Measurements from ENCODE around the gene CROCC2.

Gene CROCC2

GRCh38 chr2:240875228-240876034 is 30.7 kb upstream of the CROCC2 start:
- no peak for DNase-seq (ENCODE audit: low read depth)

GRCh38 chr2:240876035-240876474 is 30.1 kb upstream of the CROCC2 start:
- no peak for DNase-seq (ENCODE audit: low read depth)

- no peak for DNase-seq (ENCODE audit: low read depth)
Observed at GRCh38 chr2:240876475-240877251, 29.5 kb upstream of the CROCC2 start.

GRCh38 chr2:240877460-240878340 is 28.4 kb upstream of the CROCC2 start:
- DNase-seq (ENCODE audit: low read depth): no peak

DNA sequence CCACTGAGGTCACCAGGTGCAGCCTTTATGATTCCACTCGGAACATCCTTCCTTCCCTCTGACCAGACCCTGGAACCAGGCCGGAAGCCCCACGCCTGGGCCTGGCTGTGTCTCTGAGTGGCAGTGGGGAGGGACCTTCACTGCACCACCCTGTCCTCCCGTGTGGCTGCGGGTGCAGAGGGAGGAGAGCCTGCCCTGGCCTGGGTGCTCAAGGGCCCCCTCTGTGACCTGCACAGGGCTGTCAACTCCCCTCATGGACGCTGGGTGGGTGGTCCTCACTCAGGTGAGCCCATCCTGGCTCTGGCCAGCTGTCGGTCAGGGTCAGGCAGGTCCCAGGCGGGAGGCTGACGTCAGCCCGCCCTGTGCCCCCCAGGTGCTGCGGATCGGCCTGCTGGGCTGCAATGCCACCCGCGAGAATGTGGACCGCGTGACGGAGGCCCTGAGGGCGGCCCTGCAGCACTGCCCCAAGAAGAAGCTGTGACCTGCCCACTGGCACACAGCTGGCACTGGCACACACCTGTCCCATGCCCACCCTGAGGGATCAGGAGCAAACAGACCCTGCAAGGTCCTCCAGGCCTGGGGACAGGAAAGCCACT is 27.7 kb upstream of the CROCC2 start:
- no peak for DNase-seq (ENCODE audit: low read depth)

DNA sequence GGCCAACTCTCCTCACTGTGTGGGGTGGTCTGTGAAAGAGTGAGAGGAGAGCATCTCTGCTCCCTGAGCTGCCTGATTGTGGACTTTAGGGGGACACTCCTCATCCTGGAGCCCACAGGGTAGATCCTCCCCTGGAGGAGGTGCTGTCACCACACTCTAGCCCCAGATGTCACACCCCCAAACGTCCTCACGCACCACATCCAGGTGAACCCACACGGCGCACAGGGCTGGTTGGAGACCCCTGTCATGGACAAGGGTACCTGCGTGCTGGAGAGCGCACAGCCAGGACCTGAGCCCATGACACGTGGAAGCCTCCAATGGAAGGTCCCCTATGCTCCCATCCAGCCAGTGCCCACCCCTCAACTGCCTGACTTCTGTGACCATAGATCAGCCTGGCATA is 27.0 kb upstream of the CROCC2 start:
- no peak for DNase-seq (ENCODE audit: low read depth)

DNA sequence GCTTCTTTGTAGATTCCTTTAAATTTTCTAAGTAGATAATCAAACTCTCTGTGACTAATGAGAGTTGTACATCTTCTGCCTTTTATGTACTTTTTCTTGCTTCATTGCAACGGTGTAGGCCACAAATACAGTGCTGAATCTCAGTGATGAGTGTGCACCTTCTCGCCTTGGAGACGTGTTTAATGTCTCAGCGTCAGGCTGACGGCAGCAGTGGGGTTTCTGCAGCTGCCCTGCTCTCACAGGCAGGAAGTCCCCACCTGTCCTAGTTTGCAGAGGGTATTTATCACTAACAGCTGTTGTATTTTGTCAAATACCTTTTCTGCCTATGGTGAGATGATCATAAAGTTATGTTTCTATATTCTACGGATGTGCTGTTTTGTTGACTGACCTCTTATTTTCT is 24.2 kb upstream of the CROCC2 start:
- no peak for DNase-seq (ENCODE audit: low read depth)

DNA sequence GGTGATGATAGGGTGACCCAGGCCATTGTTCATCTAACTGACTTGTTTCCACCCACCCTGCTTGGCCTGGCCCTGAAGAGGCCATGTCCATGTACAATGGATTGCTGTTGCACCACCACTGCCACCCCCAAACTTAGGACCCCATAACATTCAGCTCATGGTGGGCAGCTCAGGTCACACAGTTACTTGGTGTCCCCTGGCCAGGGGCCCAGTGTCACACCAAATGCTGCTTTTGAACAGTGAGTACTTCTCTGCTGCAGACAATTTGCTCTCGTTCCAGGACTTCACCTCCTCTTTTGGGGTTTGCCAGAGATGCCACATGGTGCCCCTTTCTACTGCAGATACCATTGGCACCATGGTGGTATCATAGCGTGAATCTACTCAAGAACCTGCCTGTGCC is 21.9 kb upstream of the CROCC2 start:
- no peak for DNase-seq (ENCODE audit: low read depth)

GRCh38 chr2:240884745-240885144 is 21.4 kb upstream of the CROCC2 start:
- DNase-seq (ENCODE audit: low read depth): no peak

DNA sequence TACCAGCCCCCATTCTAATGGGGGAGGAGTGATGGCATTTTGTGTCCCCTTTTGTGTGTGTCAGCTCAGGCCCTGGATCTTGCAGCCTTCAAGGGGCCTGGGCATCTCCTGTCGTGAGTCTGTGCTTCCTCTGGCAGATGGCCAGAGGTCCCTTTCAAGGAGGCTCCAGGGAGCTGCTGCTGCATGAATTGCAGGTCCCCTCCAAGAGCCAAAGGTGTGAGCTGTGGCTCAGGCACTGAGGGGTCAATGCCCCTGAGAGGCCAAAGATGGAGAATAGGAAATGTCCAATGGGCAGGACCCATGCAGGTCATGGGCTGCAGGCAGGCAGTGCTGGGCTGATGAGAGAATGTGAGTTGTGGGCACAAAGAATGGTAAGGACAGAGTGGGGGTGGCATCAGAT is 20.6 kb upstream of the CROCC2 start:
- no peak for DNase-seq (ENCODE audit: low read depth)

- DNase-seq (ENCODE audit: low read depth): no peak
Observed at GRCh38 chr2:240886023-240886565, 20.0 kb upstream of the CROCC2 start.

DNA sequence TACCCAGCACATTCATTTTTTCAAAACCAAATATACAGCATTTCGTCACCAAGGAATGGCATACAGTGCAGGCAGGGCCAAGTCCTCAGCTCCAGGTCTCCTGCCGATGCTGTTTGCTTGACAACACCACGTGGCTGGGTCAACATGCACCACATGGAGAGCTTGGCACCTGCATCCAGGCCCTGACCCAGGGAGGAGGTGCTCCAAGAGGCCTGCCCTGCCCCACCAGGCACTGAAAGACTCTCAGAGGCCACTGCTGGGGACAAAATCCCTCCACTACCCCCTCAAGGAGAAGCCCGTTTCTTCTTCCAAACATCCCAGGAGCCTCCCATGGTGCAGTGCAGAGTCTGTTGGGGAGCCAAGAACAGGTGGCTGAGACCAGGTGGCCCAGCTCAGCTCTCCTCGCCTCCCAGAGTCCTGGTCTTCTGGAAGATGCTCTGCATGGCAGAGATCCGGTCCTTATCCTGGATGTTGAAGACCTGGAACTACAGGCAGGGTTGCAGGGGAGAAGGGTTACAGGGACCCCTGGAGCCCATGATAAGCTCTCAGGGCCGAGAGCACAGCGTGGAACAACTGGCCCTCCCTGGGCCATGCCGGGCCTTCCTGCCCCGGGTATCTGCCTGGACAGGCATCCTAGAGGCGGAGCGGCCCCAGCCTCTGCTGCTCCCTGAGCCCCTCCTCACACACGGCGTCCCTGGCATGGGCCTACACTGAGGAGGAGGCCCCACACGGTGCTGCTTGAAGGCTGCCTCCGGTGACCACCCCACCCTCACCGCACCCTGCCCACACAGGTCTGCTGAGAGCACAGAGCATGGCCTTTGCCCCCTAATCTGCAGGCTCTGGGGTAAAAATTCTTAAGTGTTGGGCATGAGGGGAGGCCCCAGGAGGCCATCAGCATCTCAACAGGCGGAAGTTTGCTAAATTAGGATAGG is 19.2 kb upstream of the CROCC2 start:
- no peak for DNase-seq (ENCODE audit: low read depth)

GRCh38 chr2:240887631-240888030 is 18.5 kb upstream of the CROCC2 start:
- no peak for DNase-seq (ENCODE audit: low read depth)

DNA sequence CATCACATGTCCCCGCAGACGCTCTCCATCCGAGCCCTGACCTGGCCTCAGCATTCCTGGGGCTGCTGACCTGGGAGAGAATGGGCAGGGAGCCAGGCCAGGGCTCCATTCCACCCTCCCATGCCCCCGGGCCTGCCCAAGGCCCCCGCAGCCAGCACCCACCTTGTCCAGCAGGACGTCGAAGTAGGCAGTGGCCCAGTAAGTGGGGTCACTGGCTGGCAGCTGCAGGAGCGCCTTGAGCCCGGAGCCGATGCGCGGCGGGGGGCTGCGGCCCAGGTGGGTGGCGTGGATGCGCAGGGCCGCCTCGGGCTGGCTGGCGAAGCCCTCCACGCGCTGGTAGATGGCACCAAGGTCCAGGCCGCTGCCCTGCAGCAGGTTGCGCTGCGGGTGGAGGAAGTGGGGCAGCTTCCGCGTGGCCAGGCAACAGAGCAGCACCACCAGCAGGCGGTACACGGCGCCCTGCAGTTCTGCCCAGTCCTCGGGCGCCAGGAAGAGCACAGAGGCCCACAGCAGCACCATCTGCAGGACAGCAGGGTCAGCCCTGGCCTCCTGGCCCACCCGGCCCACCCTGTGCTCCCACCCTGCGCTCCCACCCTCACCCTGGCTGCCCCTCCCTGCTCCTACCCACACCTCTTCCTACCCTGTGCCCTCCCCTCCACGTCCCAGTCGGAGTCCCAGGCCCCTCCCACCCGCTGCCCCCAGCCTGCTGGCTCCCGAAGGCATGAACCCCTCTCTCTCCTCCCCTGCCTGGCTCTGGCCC is 17.8 kb upstream of the CROCC2 start:
- no peak for DNase-seq (ENCODE audit: low read depth)

DNA sequence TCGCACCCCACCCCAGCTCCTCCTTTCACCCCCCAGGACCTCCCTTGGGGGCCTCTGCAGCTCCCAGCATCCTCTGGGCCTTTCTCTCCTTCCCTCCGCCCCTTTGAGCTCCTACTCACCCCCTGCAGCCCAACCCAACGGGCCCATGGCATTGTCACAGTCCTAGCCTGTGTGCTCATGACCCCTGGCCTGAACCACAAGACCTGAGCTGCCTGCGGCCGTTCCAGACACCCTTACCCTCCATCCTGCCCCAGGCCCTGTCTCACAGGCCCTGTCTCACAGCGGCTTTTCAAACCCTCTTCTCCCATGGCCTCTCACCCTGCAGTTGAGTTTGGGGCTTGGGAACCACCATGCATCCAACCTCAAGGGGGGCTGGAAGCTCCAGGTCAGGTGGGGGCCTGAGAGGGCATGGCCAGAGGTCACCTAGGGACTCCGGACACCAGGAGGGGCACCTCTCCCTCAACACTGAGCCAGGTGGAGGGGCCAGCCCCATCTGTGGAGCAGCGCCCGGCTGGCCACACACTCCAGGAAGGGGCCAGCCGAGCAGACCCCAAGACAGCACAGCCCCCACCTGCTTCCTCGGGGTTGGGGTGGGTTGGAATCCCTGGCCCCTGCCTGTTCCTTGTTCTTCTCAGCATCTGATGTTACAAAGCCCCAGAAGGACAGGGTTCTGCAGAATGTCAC is 17.1 kb upstream of the CROCC2 start:
- DNase-seq (ENCODE audit: low read depth): no peak

- no peak for DNase-seq (ENCODE audit: low read depth)
Observed at GRCh38 chr2:240889601-240890560, 16.3 kb upstream of the CROCC2 start.

- no peak for DNase-seq (ENCODE audit: low read depth)
Observed at GRCh38 chr2:240890691-240891090, 15.4 kb upstream of the CROCC2 start.

Measured in stimulated activated CD8-positive, alpha-beta memory T cell treated with anti-CD3 and anti-CD28 coated beads, Interleukin-15, amount 100 ng/mL, for 1 hour (primary cell).